NB4 (cell line): ENCODE data around the gene HTRA3.
A peak's percentile ranks its signal among the peaks of the same experiment; 100 is the strongest.

Source experiments
- DNase-seq: peaks from one replicate; pipeline ENCODE4 v3.0.0; 2010; ENCODE audit warnings: low read depth
- H3K4me3 ChIP-seq: one replicate; pipeline ENCODE4 v1.5.1; 2011; ENCODE audit warnings: mild to moderate bottlenecking, low read depth, low read length, moderate library complexity
- MYC ChIP-seq: IDR thresholded peaks from 2 replicates; pipeline ENCODE4 v1.6.1; 2011; ENCODE audit warnings: low read depth, low read length
- POLR2A ChIP-seq: IDR thresholded peaks from 2 replicates; pipeline ENCODE4 v1.6.1; 2011; ENCODE audit warnings: mild to moderate bottlenecking; ENCODE audit not compliant: insufficient read length; ENCODE audit errors: extremely low read depth
- TF ChIP-seq, protein P1 (sequence below): IDR thresholded peaks from one replicate; pipeline ENCODE4 v1.5.1; 2012; ENCODE audit warnings: low read depth, low read length
- TF ChIP-seq, protein P2 (sequence below): IDR thresholded peaks from 2 replicates; pipeline ENCODE4 v1.6.1; 2011; ENCODE audit warnings: low read depth, low read length

The HTRA3 gene

DNA sequence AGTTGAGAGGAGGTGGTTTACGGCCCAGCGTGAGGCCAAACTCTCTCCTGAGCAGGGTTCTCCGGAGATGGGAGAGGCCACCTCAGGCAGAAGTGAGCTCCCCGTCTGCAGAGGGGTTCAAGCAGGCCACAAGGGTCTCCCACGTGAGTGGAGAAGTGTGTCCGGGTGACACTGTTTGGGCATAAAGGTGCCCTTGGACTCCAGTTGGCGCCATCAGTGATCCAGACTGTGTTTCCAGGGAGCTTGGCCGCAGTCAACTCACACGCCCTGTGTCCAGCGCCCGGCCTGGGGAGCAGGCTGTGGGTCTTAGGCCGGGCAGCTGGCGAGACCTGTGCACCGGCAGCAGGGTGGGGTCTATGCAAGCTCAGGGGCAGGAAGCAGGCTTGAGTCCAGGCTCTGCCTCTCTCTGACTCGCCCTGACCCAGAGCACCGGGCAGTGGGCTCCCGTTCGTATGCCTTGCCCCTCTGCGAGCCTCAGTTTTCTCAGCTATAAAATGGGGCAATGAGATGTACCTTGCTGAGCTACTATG lies 24.6 kb upstream of the HTRA3 start:
- DNase-seq: no peak
- no peak for TF ChIP-seq POLR2A
- TF ChIP-seq, protein P1, sequence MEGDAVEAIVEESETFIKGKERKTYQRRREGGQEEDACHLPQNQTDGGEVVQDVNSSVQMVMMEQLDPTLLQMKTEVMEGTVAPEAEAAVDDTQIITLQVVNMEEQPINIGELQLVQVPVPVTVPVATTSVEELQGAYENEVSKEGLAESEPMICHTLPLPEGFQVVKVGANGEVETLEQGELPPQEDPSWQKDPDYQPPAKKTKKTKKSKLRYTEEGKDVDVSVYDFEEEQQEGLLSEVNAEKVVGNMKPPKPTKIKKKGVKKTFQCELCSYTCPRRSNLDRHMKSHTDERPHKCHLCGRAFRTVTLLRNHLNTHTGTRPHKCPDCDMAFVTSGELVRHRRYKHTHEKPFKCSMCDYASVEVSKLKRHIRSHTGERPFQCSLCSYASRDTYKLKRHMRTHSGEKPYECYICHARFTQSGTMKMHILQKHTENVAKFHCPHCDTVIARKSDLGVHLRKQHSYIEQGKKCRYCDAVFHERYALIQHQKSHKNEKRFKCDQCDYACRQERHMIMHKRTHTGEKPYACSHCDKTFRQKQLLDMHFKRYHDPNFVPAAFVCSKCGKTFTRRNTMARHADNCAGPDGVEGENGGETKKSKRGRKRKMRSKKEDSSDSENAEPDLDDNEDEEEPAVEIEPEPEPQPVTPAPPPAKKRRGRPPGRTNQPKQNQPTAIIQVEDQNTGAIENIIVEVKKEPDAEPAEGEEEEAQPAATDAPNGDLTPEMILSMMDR: no peak
- TF ChIP-seq MYC: no peak
- TF ChIP-seq, protein P2, sequence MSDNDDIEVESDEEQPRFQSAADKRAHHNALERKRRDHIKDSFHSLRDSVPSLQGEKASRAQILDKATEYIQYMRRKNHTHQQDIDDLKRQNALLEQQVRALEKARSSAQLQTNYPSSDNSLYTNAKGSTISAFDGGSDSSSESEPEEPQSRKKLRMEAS: no peak
- H3K4me3 ChIP-seq: no peak overlapping the region

DNA sequence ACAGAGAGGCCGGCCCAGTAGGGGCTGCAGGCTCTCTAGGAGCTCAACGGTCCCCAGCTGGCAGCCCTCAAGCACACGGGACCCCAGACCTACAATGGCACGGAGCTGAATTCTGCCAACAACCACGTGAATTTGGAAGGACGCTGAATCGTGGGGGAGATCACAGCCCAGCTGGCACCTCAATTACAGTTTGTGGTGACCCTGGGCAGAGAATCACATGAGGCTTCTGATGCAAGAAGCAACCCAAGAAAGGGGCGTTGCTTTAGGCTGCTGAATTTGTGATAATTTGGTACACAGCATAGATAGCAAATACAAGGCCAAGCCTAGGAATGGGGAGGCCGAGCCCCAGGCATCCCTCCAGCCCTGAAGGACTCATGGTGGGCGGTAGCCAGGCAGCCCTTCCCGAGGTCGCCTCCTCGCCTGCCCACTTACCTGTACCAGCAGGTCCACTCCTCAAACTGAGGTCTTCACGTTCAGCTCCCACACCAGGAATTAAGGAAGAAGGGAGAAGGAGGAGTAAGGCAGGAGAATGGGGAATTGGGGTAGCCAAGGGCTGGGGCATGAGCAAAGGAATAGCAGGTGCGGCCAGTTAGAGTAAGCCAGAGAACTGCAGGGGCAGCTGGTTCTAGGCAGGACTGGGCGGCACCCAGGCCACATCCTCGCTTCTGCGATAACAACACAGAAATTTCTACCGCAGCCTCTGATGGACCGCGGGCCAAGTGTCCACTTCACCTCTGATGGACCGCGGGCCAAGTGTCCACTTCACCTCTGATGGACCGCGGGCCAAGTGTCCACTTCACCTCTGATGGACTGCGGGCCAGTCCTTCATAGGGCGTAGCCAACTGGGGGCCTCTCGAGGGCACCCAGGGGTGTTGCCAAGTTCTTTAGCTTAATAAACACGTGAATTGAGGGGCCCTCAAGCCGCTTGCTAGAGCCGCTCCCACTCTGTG lies 23.4 kb upstream of the HTRA3 start:
- no peak overlapping the region for H3K4me3 ChIP-seq
- TF ChIP-seq, protein P2: peak; percentile 78
- TF ChIP-seq, protein P1: no peak
- peak; percentile 65; the same call in 1 of the 2 replicates for TF ChIP-seq MYC
- DNase-seq: peak; percentile 64

DNA sequence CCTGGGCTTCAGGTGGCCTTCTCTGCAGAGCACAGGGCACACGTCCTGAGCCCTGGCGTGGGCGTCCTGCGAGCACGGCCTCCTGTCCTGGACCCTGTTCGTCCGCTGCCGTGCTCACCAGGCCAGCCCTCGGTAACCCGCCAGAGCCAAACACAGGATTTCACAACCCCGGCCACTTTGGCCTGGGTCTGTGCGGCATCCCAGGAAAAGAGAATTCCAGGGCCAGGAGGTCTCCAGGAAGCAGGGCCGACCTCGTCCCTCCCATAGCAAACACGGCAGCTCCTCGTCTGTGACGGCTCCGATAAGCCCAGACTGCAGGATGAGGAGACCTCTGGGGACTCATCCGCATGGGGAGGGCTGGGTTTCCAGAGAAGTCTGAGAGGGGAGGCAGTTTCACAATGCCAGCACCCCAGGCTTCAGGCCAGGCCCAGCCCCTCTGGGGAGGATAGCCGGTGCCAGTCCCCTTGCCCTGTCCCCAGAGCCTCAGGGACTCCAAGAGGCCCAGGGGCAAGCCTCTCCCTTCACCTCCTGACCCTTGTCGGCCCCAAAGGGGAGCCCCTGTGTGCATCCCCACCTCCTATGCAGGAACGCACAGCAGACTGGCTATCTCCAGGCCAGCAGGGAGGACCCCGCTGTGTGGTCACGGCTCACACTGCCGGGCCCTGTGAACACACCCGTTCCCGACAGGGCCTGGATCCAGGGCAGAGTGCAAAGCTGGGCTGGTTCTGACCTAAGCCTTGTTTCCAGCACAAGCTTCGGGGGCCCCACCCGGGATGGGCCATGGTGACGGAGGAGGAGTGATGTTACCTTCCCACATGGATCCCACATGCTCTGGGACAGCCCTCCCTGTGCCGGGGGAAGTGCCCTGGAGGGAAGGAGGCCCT lies 22.3 kb upstream of the HTRA3 start:
- H3K4me3 ChIP-seq: no peak overlapping the region
- DNase-seq: no peak
- TF ChIP-seq MYC (no peak), POLR2A (no peak)
- TF ChIP-seq, protein P1: no peak
- TF ChIP-seq, protein P2: no peak

DNA sequence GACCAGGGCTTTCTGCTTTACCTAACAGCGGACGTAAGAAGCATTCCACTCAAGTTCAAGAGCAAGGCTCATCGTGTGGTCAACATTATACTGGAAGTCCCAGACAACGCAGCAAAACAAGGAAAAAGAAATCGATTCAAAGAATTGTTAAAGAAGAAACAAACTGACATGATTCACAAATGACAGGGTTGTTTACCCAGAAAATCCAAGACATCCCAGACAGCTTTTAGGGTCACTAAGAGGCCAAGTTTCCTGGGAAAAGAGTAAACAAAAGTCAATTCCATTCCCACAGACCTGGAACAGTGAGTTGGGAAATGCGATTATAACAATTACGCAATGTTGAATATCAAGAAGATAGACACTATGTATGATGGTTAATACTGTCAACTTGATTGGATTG lies 21.5 kb upstream of the HTRA3 start:
- TF ChIP-seq MYC: no peak
- TF ChIP-seq, protein P2: no peak
- no peak for TF ChIP-seq POLR2A
- TF ChIP-seq, protein P1: no peak
- no peak overlapping the region for H3K4me3 ChIP-seq
- no peak for DNase-seq

DNA sequence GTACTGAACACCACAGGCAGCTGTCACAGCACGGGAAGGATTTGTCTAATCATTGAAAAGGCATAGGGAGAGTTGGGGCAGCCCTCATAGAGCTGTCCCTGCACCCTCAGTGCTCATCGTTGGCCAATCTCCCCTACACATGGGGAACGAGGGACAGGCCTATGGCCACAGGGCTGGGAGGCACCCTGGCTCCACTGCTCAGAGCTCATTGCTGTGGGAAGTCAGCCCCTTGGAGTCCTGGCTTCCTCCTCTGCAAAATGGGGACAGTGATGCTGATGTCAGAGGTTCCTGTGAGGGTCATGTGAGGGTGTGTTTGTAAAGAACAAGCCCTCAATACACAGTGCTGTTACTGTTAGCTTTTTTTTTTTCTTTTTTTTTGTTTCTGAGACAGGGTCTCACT lies 19.3 kb upstream of the HTRA3 start:
- TF ChIP-seq, protein P1: no peak
- H3K4me3 ChIP-seq: no peak overlapping the region
- DNase-seq: no peak
